Ovary (tissue), 9 donors: ENCODE results near the gene RHOBTB1. TPM values are rescaled to one million over a fixed set of nuclear protein-coding genes. Genes with fewer than 3 reads are reported as not detected.

ENCODE experiments used
- DNase-seq, 5 donors: peaks; one replicate each; pipeline ENCODE4 v3.0.0-alpha.2; 2019 to 2020
- H3K27ac ChIP-seq, 2 donors: fragments of 200-600 bp; one replicate each; pipeline versions ENCODE4 v1.5.1 to v1.8.0; 2019 to 2022
- H3K27me3 ChIP-seq: fragments of 200-600 bp; one replicate; pipeline ENCODE4 v1.8.0; 2022
- H3K36me3 ChIP-seq: fragments of 200-600 bp; sonication (generic); one replicate; pipeline ENCODE4 v1.5.1; 2019
- H3K4me1 ChIP-seq: one replicate; pipeline ENCODE4 v1.8.1; 2013; ENCODE audit warnings: mild to moderate bottlenecking, moderate library complexity; ENCODE audit not compliant: insufficient read depth
- H3K4me3 ChIP-seq: fragments of 200-600 bp; sonication (generic); one replicate; pipeline ENCODE4 v1.5.1; 2017
- H3K9me3 ChIP-seq, 2 donors: fragments of 200-600 bp in 1 of 2; sonication (generic) in 1 of 2; one replicate each; pipeline versions ENCODE4 v1.5.1 to v1.8.1; 2013 to 2019; ENCODE audit warnings: mild to moderate bottlenecking in 1 of 2, moderate library complexity in 1 of 2
- EP300 ChIP-seq: sonication (generic); formaldehyde crosslinking; IDR thresholded peaks from one replicate; pipeline ENCODE4 v1.6.1; 2017; ENCODE audit warnings: antibody characterized with exemption
- POLR2A ChIP-seq: fragments of 450-650 bp; IDR thresholded peaks from one replicate; pipeline ENCODE4 v1.6.1; 2017; ENCODE audit warnings: antibody characterized with exemption, mild to moderate bottlenecking, moderate library complexity
- WGBS, 3 donors: extraction: QIAGEN DNeasy Blood & Tissue Kit in 1 of 3; methylation state at CpG; one replicate each; pipeline versions ENCODE4 v1.1.5 to v1.1.7; 2013 to 2017; 5-methylcytosine and 5-hydroxymethylcytosine counted together
- intact Hi-C, 4 donors: fragments of 100-400 bp; cut with DNase I; formaldehyde crosslinking; loops; one replicate each; pipeline versions ENCODE4 v1.11.0 to v1.15.1; 2022 to 2023
- polyA plus RNA-seq, 2 donors: library from polyadenylated mRNA; stranded (reverse); fragments of 200-250 nt in 1 of 2; fragments of 350-450 nt in 1 of 2; fragmentation: Illumina TruSeq in 1 of 2; extraction: RNeasy Lipid Tissue Mini Kit (QIAGEN cat#74804) in 1 of 2; gene quantifications; one replicate each; pipeline ENCODE4 v1.2.3, GENCODE V29; 2013 to 2014
- total RNA-seq, 7 donors: library from RNA; depleted of rRNA in 2 of 7; stranded (reverse); fragments of >200 nt in 2 of 7; fragmentation: NEBNext Ultra II Directional in 3 of 7; extraction: Animal tissue kit (Norgen Biotek cat#: 25700) in 3 of 7; gene quantifications; one replicate each; pipeline versions ENCODE4 v1.1.0 to v1.2.4, GENCODE V29; 2016 to 2023
- TF ChIP-seq, protein P1 (sequence below), 3 donors: fragments of 450-650 bp in 2 of 3; fragments of 200-600 bp in 1 of 3; IDR thresholded peaks; one replicate each; pipeline versions ENCODE4 v1.5.1 to v1.8.0; 2016 to 2022; ENCODE audit warnings: antibody characterized with exemption in 3 of 3, mild to moderate bottlenecking in 1 of 3
- donor health status: DM: no; HTN: no; CAD: no; lungs with moderate emphysema.
- donor health status: DM: no; HTN: no; CAD: no.
- donor health status: Bipolar disorder and iron deficiency.
- donor health status: DM: yes; HTN: yes; CAD: no.
- donor health status: DM: no; HTN: no; CAD: no.
- donor health status: DM: yes; HTN: yes; CAD: no.

Gene RHOBTB1
- total and polyA plus RNA-seq, 9 donors = 5.6 to 23.9 (median 13.0) TPM

DNA sequence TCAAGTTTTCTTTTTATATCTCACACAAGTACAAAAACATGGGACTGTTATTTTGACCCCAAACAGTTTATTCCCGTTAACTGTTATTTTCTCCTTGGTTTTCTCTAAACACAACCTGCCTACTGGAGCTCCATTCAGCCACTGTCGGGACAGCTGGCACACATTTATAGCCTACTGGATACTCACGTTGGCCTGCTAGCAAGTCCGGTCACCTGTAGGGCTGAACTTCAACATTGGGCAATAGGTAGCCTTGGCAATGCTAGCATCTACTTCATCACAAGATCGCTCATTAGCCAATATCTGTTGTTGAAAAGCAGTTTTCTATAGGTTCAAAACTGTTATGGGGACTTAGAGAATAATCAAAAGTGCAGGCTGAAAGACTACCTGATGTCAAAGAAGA is 32.3 kb downstream of the RHOBTB1 start:
- Histone ChIP-seq H3K4me1 (peaks cover 13% of the 10 kb centered on the region), H3K27ac (peak overlapping the region in 1 of 2 donors; percentile 47), H3K36me3 (no peaks in the 10 kb centered on the region), H3K27me3 (no peaks in the 10 kb centered on the region), H3K9me3 (no peaks in the 10 kb centered on the region), H3K4me3 (no peak overlapping the region)
- intact Hi-C loops = no loop called here
- DNase-seq = no peak
- WGBS, 3 donors = 45 to 61% (median 52%) methylated on average over 5 of the region's 5 CpGs
- TF ChIP-seq POLR2A (no peak), EP300 (no peak)
- TF ChIP-seq, protein P1, sequence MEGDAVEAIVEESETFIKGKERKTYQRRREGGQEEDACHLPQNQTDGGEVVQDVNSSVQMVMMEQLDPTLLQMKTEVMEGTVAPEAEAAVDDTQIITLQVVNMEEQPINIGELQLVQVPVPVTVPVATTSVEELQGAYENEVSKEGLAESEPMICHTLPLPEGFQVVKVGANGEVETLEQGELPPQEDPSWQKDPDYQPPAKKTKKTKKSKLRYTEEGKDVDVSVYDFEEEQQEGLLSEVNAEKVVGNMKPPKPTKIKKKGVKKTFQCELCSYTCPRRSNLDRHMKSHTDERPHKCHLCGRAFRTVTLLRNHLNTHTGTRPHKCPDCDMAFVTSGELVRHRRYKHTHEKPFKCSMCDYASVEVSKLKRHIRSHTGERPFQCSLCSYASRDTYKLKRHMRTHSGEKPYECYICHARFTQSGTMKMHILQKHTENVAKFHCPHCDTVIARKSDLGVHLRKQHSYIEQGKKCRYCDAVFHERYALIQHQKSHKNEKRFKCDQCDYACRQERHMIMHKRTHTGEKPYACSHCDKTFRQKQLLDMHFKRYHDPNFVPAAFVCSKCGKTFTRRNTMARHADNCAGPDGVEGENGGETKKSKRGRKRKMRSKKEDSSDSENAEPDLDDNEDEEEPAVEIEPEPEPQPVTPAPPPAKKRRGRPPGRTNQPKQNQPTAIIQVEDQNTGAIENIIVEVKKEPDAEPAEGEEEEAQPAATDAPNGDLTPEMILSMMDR (IDR thresholded peaks at IDR 0.05) = no peak

GRCh38 chr10:60911216-60911615 is 32.8 kb downstream of the RHOBTB1 start:
- peak overlapping the region in 1 of 2 donors; percentile 47 for H3K27ac ChIP-seq
- TF ChIP-seq, protein P1 (IDR thresholded peaks at IDR 0.05) = no peak
- TF ChIP-seq EP300 = no peak
- intact Hi-C loops = no loop called here

GRCh38 chr10:60910543-60910942 is 33.4 kb downstream of the RHOBTB1 start:
- Histone ChIP-seq H3K36me3 (no peaks in the 10 kb centered on the region), H3K27me3 (no peaks in the 10 kb centered on the region), H3K4me1 (peaks cover 15% of the 10 kb centered on the region), H3K27ac (peak overlapping the region in 1 of 2 donors; percentile 47), H3K9me3 (no peaks in the 10 kb centered on the region), H3K4me3 (no peak overlapping the region)
- 2 to 11% (median 4%) methylated on average over 5 of the region's 5 CpGs for WGBS, 3 donors
- peak; percentile 51 to 63 (median 56) for DNase-seq
- intact Hi-C loops = no loop called here
- TF ChIP-seq POLR2A = no peak
- TF ChIP-seq, protein P1 (IDR thresholded peaks at IDR 0.05) = no peak
- TF ChIP-seq EP300 = no peak

More at GRCh38 chr10:60911216-60911615, 32.8 kb downstream of the RHOBTB1 start:
- H3K36me3 ChIP-seq = no peaks in the 10 kb centered on the region
- H3K4me3 ChIP-seq = no peak overlapping the region
- WGBS, 3 donors = 47 to 69% (median 69%) methylated on average over 16 of the region's 16 CpGs
- no peaks in the 10 kb centered on the region for H3K9me3 ChIP-seq
- H3K4me1 ChIP-seq = peaks cover 16% of the 10 kb centered on the region
- DNase-seq = peak in 2 of 5 donors; percentile 19 to 46
- H3K27me3 ChIP-seq = no peaks in the 10 kb centered on the region

GRCh38 chr10:60908896-60909295 is 35.1 kb downstream of the RHOBTB1 start:
- H3K27me3 ChIP-seq = no peaks in the 10 kb centered on the region

More at GRCh38 chr10:60908896-60909295, 35.1 kb downstream of the RHOBTB1 start:
- TF ChIP-seq POLR2A (no peak), EP300 (no peak)
- TF ChIP-seq, protein P1 (IDR thresholded peaks at IDR 0.05) = no peak
- H3K4me3 ChIP-seq = no peak overlapping the region
- peaks cover 16% of the 10 kb centered on the region for H3K4me1 ChIP-seq
- intact Hi-C loops = no loop called here
- no peaks in the 10 kb centered on the region for H3K36me3 ChIP-seq
- H3K27ac ChIP-seq = no peak overlapping the region
- DNase-seq = no peak
- H3K9me3 ChIP-seq = no peaks in the 10 kb centered on the region
- WGBS, 3 donors = 81 to 88% (median 85%) methylated on average over 6 of the region's 6 CpGs
